GM12872 (cell line): ENCODE data around the gene PAQR5.

Source experiments
- TF ChIP-seq, protein P1 (sequence below): IDR thresholded peaks from 3 replicates; pipeline ENCODE4 v1.5.1; 2011; ENCODE audit warnings: low read depth, mild to moderate bottlenecking, low read length, moderate library complexity; ENCODE audit not compliant: insufficient read depth

The PAQR5 gene

GRCh38 chr15:69373406-69373805 lies 74.7 kb downstream of the PAQR5 start:
- TF ChIP-seq, protein P1, sequence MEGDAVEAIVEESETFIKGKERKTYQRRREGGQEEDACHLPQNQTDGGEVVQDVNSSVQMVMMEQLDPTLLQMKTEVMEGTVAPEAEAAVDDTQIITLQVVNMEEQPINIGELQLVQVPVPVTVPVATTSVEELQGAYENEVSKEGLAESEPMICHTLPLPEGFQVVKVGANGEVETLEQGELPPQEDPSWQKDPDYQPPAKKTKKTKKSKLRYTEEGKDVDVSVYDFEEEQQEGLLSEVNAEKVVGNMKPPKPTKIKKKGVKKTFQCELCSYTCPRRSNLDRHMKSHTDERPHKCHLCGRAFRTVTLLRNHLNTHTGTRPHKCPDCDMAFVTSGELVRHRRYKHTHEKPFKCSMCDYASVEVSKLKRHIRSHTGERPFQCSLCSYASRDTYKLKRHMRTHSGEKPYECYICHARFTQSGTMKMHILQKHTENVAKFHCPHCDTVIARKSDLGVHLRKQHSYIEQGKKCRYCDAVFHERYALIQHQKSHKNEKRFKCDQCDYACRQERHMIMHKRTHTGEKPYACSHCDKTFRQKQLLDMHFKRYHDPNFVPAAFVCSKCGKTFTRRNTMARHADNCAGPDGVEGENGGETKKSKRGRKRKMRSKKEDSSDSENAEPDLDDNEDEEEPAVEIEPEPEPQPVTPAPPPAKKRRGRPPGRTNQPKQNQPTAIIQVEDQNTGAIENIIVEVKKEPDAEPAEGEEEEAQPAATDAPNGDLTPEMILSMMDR: no peak

GRCh38 chr15:69375151-69375790 lies 76.6 kb downstream of the PAQR5 start:
- TF ChIP-seq, protein P1: no peak

DNA sequence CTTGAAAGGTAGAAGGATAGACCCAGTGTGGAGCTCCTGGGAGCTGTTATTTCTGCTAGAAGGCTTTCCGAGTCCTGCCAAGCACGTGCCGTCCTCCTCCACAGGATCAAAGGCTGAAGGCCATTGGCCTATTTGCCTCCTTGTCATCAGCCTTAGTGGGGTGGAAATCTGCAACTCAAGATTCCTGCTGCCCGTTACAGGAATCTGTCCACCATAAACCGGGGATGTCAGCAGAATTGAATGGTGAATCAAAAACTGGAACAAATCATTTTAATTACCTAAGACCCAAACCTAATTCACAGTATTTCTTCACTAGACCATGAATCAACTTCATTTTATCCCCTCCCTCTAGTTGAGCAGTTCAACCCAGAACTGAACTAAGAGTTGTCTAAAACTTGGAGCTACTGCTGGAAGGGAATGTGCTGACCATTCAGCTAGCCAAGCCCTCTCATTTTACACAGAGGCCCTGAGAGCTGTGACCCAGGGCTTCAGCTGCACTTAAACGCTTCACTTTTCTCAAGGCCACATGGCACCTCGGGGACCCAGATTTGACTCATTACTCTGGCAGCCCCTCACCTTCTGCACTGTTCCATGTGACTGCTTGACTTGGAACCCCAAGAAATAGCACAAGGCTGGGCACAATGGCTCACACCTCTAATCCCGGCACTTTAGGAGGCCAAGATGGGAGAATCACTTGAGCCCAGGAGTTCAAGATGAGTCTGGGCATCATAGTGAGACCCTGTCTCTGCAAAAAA lies 78.7 kb downstream of the PAQR5 start:
- TF ChIP-seq, protein P1: no peak

DNA sequence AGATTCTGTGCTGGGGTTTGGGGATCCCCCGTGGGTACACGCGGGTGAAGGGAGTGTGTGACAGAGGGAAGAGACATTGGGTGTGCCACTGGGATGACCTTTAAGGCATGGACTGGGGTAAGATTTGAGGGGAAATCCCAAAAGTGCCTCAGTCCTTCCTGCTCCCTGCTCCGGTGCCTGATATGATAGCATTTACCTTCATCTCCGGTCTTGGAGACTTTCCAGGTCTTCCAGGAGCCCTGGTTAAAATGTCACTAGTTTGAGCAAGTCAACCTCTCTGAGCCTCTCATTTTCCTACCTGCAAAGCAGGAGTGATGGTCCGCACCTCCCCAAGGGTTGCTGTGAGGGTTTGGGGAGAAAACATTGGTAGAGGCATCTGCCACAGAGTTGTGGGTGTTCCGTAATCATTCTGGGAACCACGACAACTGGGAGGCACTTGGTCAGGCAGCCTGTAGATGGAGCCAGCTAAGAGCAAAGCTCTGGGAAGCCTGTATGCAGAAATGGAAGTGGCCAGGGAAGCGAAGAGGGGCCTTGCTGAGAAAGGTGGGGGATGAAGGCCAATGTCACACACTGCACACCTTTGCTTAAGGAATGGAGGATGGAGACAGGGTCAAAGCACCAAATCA lies 81.5 kb downstream of the PAQR5 start:
- TF ChIP-seq, protein P1: no peak

GRCh38 chr15:69380726-69381105 lies 82.0 kb downstream of the PAQR5 start:
- TF ChIP-seq, protein P1: no peak

GRCh38 chr15:69384626-69385598 lies 86.2 kb downstream of the PAQR5 start:
- TF ChIP-seq, protein P1: no peak
